NCI-H526 (cell line): ENCODE results near the gene WWC2.
"Not testable (repeated sequence)": the region's sequence is repeated elsewhere in the genome, so short reads cannot be mapped to it uniquely, and the experiment has no call there.

Source experiments
- DNase-seq, 2 experiments: peaks; one replicate each; lab custom pipeline; 2025; lab: John Stamatoyannopoulos, UW

The WWC2 gene

GRCh38 chr4:183142571-183143550 is 43.8 kb downstream of the WWC2 start:
- DNase-seq: peak; percentile 88 to 89

DNA sequence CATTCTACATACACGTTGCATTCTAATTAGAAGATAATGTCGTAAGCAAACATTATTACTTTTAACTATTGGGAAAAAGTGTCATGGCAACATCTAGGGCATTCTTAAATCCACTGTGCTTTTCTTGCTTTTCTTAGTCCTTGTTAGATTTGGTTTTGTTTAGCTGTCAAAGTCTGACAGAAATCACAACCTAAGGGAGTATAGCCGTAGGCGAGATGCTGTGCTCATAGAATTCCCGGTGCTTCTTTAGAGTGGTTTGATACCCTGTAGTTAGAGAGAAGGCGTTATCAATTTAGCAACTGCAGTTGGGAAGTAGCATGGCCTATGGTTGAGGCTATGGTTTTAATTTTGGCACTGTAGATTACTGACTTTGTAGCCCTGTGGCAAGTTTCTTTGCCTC is 45.7 kb downstream of the WWC2 start:
- DNase-seq: peak in 1 of 2 experiments; percentile 42

- DNase-seq: no peak
These were observed 46.7 kb downstream of the WWC2 start for GRCh38 chr4:183145773-183146172.

DNA sequence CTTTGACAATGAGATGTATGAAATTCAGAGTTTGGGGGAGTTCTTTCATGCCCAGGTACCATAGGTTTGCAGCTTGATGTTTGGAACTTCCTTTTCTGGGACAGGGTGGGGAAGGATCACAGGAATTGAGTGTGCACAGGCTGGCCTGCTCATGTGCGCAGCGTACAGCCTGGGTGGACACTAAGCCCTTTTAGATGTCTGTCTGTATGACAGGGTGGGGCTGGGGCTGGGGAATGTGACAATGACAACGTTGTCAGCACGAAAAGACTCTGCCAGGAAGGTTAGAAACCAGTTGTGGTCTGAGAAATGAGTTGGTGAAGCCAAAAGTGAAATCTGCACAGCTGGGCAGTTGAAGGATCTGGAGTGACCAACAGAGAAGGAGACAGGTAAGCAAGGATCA is 47.4 kb downstream of the WWC2 start:
- no peak for DNase-seq

DNA sequence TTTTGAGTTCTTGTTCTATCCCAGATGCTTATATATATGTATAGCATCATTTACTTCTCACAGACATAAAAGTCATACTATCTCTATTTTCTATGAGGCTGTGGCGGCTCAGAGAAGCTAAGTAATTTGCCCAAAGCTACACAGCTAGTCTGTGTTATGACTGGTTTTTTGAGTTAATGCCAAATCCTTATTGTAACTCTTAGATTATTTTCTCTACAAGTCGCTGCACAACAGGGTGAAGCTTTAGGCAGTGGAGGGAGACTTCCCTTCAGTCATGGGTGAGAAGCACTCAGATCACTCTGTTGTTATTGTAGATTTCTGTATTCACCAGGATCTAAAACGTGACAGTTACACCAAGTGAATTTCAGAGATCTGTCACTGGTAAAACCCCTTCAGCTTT is 48.1 kb downstream of the WWC2 start:
- DNase-seq: no peak

- no peak for DNase-seq
These were observed 48.9 kb downstream of the WWC2 start for GRCh38 chr4:183147983-183148382.

DNA sequence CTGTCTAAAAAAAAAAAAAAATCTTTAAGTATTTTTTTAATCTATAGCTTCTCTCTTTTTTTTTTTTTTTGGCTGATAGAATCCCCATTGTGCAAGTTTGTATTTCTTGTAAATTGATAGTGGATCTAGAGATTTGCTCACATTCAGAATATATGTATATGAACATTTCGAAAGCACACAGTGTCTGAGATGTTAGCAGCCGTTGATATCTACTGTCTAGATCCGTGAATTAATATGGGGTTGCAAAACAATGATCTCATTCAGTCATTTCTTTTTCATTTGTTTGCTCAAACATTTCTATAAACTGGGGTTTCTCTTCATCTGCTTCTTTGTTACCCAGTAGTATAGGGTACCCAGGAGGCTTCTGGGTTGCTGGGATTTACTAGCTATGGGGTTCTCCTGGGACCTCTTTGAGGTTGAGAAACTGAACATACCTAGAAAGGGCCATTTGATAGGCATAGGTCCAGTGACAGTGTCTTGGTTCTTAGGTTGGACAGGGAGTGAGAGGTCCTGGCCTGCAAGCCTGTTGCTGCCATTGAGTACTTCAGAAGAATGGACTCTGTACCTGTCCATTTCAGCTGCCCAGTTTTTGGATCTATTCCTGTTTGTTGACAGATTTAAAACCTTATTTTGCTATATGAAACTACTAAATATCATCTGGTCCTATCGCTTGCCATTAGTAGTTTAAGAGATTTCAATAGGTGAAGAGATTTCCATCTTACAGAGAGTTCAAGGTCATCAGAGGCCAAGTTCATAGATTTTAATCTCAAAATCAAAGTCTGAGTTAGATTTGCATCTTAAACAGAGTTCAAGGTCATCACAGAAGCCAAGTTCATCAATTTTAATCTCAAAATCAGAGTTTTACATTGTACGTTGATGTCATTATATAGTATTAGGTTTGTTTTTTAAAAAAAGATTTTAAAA is 50.8 kb downstream of the WWC2 start:
- DNase-seq: peak; percentile 45 to 59

DNA sequence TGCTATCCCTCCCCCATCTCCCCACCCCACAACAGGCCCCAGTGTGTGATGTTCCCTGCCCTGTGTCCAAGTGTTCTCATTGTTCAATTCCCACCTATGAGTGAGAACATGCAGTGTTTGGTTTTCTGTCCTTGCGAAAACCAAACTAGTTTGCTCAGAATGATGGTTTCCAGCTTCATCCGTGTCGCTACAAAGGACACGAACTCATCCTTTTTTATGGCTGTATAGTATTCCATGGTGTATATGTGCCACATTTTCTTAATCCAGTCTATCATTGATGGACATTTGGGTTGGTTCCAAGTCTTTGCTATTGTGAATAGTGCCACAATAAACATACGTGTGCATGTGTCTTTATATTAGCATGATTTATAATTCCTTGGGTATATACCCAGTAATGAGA is 51.6 kb downstream of the WWC2 start:
- not testable (repeated sequence) for DNase-seq

- DNase-seq: not testable (repeated sequence)
These were observed 53.2 kb downstream of the WWC2 start for GRCh38 chr4:183152232-183152631.

DNA sequence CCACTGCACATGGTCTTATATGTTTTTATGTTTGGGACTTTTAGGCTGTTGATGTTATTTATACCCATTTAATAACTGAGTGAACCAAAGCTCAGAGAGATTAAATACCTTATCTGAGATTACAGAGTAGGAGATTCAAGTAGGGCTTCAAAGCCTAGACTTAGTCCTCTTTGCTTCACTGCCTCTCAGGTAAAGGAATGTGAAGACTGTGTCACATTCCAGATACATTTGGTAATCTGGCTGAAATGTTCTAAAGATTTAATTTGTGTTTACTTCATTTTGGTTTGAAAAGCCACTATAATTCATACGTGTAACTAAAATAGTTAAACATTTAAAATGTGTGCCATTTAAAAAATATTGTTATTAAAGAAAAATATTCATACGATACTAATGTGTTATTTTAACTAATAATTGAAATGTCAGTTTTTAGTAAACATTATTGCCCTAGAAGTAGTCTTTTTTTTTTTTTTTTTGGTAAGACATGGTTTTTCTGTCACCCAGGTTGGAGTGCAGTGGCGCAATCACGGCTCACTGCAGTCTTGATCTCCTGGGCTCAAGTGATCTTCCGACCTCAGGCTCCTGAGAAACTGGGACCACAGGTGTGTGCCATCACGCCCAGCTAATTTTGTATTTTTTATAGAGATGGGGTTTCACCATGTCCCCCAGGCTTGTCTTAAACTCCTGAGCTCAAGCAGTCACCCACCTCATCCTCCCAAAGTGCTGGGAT is 54.3 kb downstream of the WWC2 start:
- no peak for DNase-seq

GRCh38 chr4:183154701-183155391 is 55.8 kb downstream of the WWC2 start:
- DNase-seq: peak; percentile 57 to 60

- no peak for DNase-seq
These were observed 56.6 kb downstream of the WWC2 start for GRCh38 chr4:183155450-183156184.

GRCh38 chr4:183157215-183157614 is 58.2 kb downstream of the WWC2 start:
- no peak for DNase-seq

GRCh38 chr4:183158062-183158461 is 59.0 kb downstream of the WWC2 start:
- DNase-seq: no peak

DNA sequence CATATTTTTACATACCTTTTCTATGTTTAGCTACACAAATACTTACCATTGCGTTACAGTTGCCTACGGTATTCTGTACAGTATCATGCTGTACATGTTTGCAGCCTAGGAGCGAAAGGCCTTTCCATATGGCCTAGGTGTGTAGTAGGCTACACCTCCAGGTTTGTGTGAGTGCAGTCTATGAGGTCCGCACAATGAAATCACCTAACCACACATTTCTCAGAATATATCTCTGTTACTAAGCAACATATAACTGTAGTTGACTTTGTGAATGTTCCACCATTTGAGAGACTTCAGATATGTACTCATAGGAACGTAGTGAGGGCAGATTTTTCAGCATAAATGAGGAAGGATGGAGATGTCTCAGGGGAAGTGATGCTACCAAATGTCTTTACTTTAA is 62.6 kb downstream of the WWC2 start:
- DNase-seq: no peak

- no peak for DNase-seq
These were observed 64.1 kb downstream of the WWC2 start for GRCh38 chr4:183163135-183163534.

- DNase-seq: no peak
These were observed 65.9 kb downstream of the WWC2 start for GRCh38 chr4:183164963-183165362.

DNA sequence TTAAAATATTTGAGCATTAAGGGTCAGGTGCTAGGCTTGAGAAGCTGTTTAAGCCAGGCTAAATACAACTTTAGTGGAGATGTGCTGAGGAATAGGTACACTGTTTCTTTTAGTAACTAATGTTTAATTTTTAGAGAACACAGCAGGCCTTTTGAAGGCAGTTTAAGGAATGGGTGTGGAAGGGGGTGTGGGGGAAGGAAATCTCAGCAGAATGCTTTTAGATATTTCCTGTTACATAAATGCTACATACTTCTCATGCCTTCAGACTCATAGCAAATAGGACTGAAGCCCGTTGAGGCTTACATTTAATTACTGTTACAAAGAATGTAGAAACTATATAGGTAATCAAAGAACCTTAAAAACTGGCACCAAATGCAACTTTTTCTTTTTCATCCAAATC is 66.3 kb downstream of the WWC2 start:
- DNase-seq: no peak

DNA sequence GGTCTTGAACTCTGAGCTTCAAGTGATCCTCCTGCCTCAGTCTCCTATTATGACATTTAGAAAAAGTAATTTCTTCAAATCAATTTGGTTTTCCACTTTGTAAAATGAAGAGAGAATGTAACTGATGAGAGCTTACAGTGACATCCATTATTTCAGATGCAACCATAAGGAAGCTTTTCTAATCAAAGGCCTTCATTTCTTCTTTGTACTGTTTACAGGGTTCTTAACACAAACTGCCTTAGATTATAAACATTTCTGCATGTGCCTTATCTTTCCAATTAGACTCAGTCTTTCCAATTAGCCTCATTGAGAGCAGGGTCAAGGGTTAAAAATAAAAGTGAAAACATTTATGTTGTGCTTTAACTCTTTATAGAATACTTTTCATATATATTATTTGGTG is 71.8 kb downstream of the WWC2 start:
- no peak for DNase-seq

- peak in 1 of 2 experiments; percentile 44 for DNase-seq
These were observed 72.6 kb downstream of the WWC2 start for GRCh38 chr4:183171484-183172267.
